H9 (cell line): Measurements from ENCODE around the gene DLG2. TPM values are rescaled to one million over a fixed set of nuclear protein-coding genes. Genes with fewer than 3 reads are reported as not detected.

Source experiments
- DNase-seq: peaks from one replicate; pipeline ENCODE4 v3.0.0-alpha.2; 2017
- H2AFZ ChIP-seq: one replicate; pipeline ENCODE4 v1.6.1; 2013; ENCODE audit warnings: mild to moderate bottlenecking, low read length, control low read depth, moderate library complexity
- H2AK5ac ChIP-seq: 2 replicates; pipeline ENCODE4 v1.6.1; 2013; ENCODE audit warnings: low read length, control low read depth, mixed read lengths; ENCODE audit not compliant: insufficient read length
- H2BK120ac ChIP-seq: one replicate; pipeline ENCODE4 v1.6.1; 2013; ENCODE audit warnings: low read depth, mild to moderate bottlenecking, low read length, control low read depth, inconsistent platforms; ENCODE audit not compliant: poor library complexity, severe bottlenecking
- H2BK12ac ChIP-seq: 2 replicates; pipeline ENCODE4 v1.6.1; 2013; ENCODE audit warnings: low read length, control low read depth, mixed read lengths, low read depth; ENCODE audit not compliant: insufficient read length
- H2BK15ac ChIP-seq: 2 replicates; pipeline ENCODE4 v1.6.1; 2013; ENCODE audit warnings: low read depth, low read length, control low read depth
- H2BK20ac ChIP-seq: one replicate; pipeline ENCODE4 v1.6.1; 2013; ENCODE audit warnings: low read depth, mild to moderate bottlenecking, low read length, control low read depth, inconsistent platforms; ENCODE audit not compliant: poor library complexity, severe bottlenecking
- H2BK5ac ChIP-seq: 2 replicates; pipeline ENCODE4 v1.6.1; 2013; ENCODE audit warnings: low read length, control low read depth, mixed read lengths; ENCODE audit not compliant: insufficient read length
- H3K14ac ChIP-seq: 2 replicates; pipeline ENCODE4 v1.6.1; 2013; ENCODE audit warnings: low read length, control low read depth; ENCODE audit not compliant: insufficient read depth
- H3K18ac ChIP-seq: 2 replicates; pipeline ENCODE4 v1.6.1; 2013; ENCODE audit warnings: low read depth, mild to moderate bottlenecking, mixed read lengths, low read length, control low read depth; ENCODE audit not compliant: insufficient read length
- H3K23ac ChIP-seq: 2 replicates; pipeline ENCODE4 v1.6.1; 2013; ENCODE audit warnings: low read length, control low read depth, mixed read lengths, low read depth; ENCODE audit not compliant: insufficient read length
- H3K23me2 ChIP-seq: 2 replicates; pipeline ENCODE4 v1.6.1; 2013; ENCODE audit warnings: low read depth, mild to moderate bottlenecking, mixed read lengths, low read length, control low read depth; ENCODE audit not compliant: insufficient read length, poor library complexity, severe bottlenecking
- H3K27ac ChIP-seq: 2 replicates; pipeline ENCODE4 v1.5.1; 2013; ENCODE audit warnings: low read length, control low read depth, mixed read lengths, low read depth; ENCODE audit not compliant: insufficient read length
- H3K27me3 ChIP-seq: 2 replicates; pipeline ENCODE4 v1.6.1; 2013; ENCODE audit warnings: low read length, control low read depth, inconsistent platforms; ENCODE audit not compliant: insufficient read depth
- H3K4ac ChIP-seq: 2 replicates; pipeline ENCODE4 v1.6.1; 2013; ENCODE audit warnings: low read depth, mild to moderate bottlenecking, control low read depth, inconsistent platforms, low read length, moderate library complexity
- H3K4me1 ChIP-seq: 2 replicates; pipeline ENCODE4 v1.6.1; 2013; ENCODE audit warnings: low read length, control low read depth, inconsistent platforms; ENCODE audit not compliant: insufficient read depth
- H3K4me2 ChIP-seq: 2 replicates; pipeline ENCODE4 v1.6.1; 2013; ENCODE audit warnings: low read length, control low read depth, mixed read lengths; ENCODE audit not compliant: insufficient read length, insufficient read depth
- H3K56ac ChIP-seq: 2 replicates; pipeline ENCODE4 v1.6.1; 2013; ENCODE audit warnings: low read depth, mild to moderate bottlenecking, mixed read lengths, low read length, control low read depth; ENCODE audit not compliant: insufficient read length
- H3K79me1 ChIP-seq: 2 replicates; pipeline ENCODE4 v1.6.1; 2013; ENCODE audit warnings: low read depth, mild to moderate bottlenecking, moderate library complexity, low read length, control low read depth, inconsistent platforms; ENCODE audit not compliant: insufficient read depth, poor library complexity, severe bottlenecking
- H3K79me2 ChIP-seq: 2 replicates; pipeline ENCODE4 v1.6.1; 2013; ENCODE audit warnings: low read length, control low read depth, inconsistent platforms; ENCODE audit not compliant: insufficient read depth
- H3K9ac ChIP-seq: 2 replicates; pipeline ENCODE4 v1.6.1; 2013; ENCODE audit warnings: low read length, control low read depth, mixed read lengths; ENCODE audit not compliant: insufficient read length; ENCODE audit errors: extremely low read depth
- H3K9me3 ChIP-seq: one replicate; pipeline ENCODE4 v1.6.1; 2013; ENCODE audit warnings: low read depth, low read length, inconsistent platforms; ENCODE audit not compliant: control insufficient read depth
- H3T11ph ChIP-seq: one replicate; pipeline ENCODE4 v1.6.1; 2013; ENCODE audit warnings: mild to moderate bottlenecking, low read length, control low read depth, inconsistent platforms
- H4K20me1 ChIP-seq: one replicate; pipeline ENCODE4 v1.6.1; 2013; ENCODE audit not compliant: control insufficient read depth, insufficient read length, insufficient read depth
- H4K5ac ChIP-seq: 2 replicates; pipeline ENCODE4 v1.6.1; 2013; ENCODE audit warnings: low read depth, mild to moderate bottlenecking, mixed read lengths, low read length, control low read depth; ENCODE audit not compliant: insufficient read length
- H4K8ac ChIP-seq: replicated peaks from 2 replicates; pipeline ENCODE4 v1.6.1; 2013; ENCODE audit warnings: low read length, control low read depth, mixed read lengths, low read depth; ENCODE audit not compliant: insufficient read length
- H4K91ac ChIP-seq: 2 replicates; pipeline ENCODE4 v1.6.1; 2013; ENCODE audit warnings: low read depth, mild to moderate bottlenecking, moderate library complexity, mixed read lengths, low read length, control low read depth; ENCODE audit not compliant: insufficient read length
- H3K27ac Mint-ChIP-seq, 3 experiments: 2 replicates in 2 of 3; 3 replicates in 1 of 3; pipeline ENCODE4 v1.8.0; 2020 to 2021; ENCODE audit warnings: mixed read lengths in 3 of 3, mild to moderate bottlenecking in 1 of 3, moderate library complexity in 1 of 3
- H3K27me3 Mint-ChIP-seq: 2 replicates; pipeline ENCODE4 v1.8.0; 2021; ENCODE audit warnings: low read depth, mild to moderate bottlenecking, moderate library complexity, mixed read lengths
- H3K36me3 Mint-ChIP-seq, 3 experiments: 2 replicates in 2 of 3; 3 replicates in 1 of 3; pipeline ENCODE4 v1.8.0; 2020 to 2021; ENCODE audit warnings: low read depth in 3 of 3, mixed read lengths in 3 of 3; ENCODE audit not compliant: insufficient read depth in 1 of 3
- H3K4me1 Mint-ChIP-seq, 2 experiments: 2 replicates each; pipeline ENCODE4 v1.8.0; 2020; ENCODE audit warnings: mixed read lengths in 2 of 2
- H3K4me3 Mint-ChIP-seq, 2 experiments: 2 replicates in 1 of 2; 3 replicates in 1 of 2; pipeline ENCODE4 v1.8.0; 2020 to 2021; ENCODE audit warnings: mild to moderate bottlenecking in 2 of 2, mixed read lengths in 2 of 2, moderate library complexity in 1 of 2
- H3K9me3 Mint-ChIP-seq, 2 experiments: 2 replicates in 1 of 2; 3 replicates in 1 of 2; pipeline ENCODE4 v1.8.0; 2020; ENCODE audit warnings: mild to moderate bottlenecking in 2 of 2, mixed read lengths in 2 of 2, moderate library complexity in 1 of 2
- CTCF ChIP-seq: fragments of 200-600 bp; sonication (generic); conservative IDR thresholded peaks from 3 replicates; pipeline ENCODE4 v1.8.0; 2021; ENCODE audit warnings: antibody characterized with exemption, mild to moderate bottlenecking
- total RNA-seq: library from RNA; stranded (reverse); gene quantifications from 2 replicates; pipeline ENCODE4 v1.2.1, GENCODE V29; 2021

DLG2 gene
- total RNA-seq, 1 experiment from 2014 or later: 8.0 TPM

- H3K4ac ChIP-seq: no peak overlapping the region
- no peak overlapping the region for H3K27ac ChIP-seq
- peaks cover 25 to 30% of the 10 kb centered on the region in 2 experiments for H3K4me1 Mint-ChIP-seq
- no peak overlapping the region for H4K91ac ChIP-seq
- no peaks in the 10 kb centered on the region for H3K79me2 ChIP-seq
- H2BK12ac ChIP-seq: no peak overlapping the region
- H3K4me1 ChIP-seq: peaks cover 11% of the 10 kb centered on the region
- no peak overlapping the region for H3T11ph ChIP-seq
- H3K36me3 Mint-ChIP-seq: no peaks in the 10 kb centered on the region
- no peak overlapping the region for H2AK5ac ChIP-seq
- no peaks in the 10 kb centered on the region for H3K79me1 ChIP-seq
- no peak overlapping the region for H3K23ac ChIP-seq
- no peaks in the 10 kb centered on the region for H3K27me3 ChIP-seq
- no peak overlapping the region for H3K18ac ChIP-seq
- no peak overlapping the region for H3K4me3 Mint-ChIP-seq
- no peak for TF ChIP-seq CTCF
- no peak overlapping the region for H2BK15ac ChIP-seq
- H4K5ac ChIP-seq: no peak overlapping the region
- H3K27me3 Mint-ChIP-seq: no peaks in the 10 kb centered on the region
- H3K14ac ChIP-seq: no peak overlapping the region
- H3K9ac ChIP-seq: no peak overlapping the region
- H3K9me3 ChIP-seq: no peaks in the 10 kb centered on the region
- no peak overlapping the region for H3K56ac ChIP-seq
- H3K27ac Mint-ChIP-seq: no peak overlapping the region
- H2BK20ac ChIP-seq: no peak overlapping the region
- H3K23me2 ChIP-seq: no peaks in the 10 kb centered on the region
- DNase-seq: no peak
- no peak overlapping the region for H4K8ac ChIP-seq
- no peaks in the 10 kb centered on the region for H3K9me3 Mint-ChIP-seq
- no peak overlapping the region for H3K4me2 ChIP-seq
- no peak overlapping the region for H2BK5ac ChIP-seq
- H2AFZ ChIP-seq: no peak overlapping the region
- no peaks in the 10 kb centered on the region for H4K20me1 ChIP-seq
- H2BK120ac ChIP-seq: no peak overlapping the region
Observed at GRCh38 chr11:84468235-84468634, 1158.9 kb downstream of the DLG2 start.
